HepG2 (cell line): Measurements from ENCODE around the gene LCN12. TPM values are rescaled to one million over a fixed set of nuclear protein-coding genes. Genes with fewer than 3 reads are reported as not detected.

Source experiments
- E2F1 ChIP-seq: sonication (generic); formaldehyde crosslinking; IDR thresholded peaks from 2 replicates; pipeline ENCODE4 v1.5.0; 2020; ENCODE audit warnings: missing genetic modification reagents
- FOXJ3 ChIP-seq: sonication (generic); formaldehyde crosslinking; IDR thresholded peaks from 2 replicates; pipeline ENCODE4 v1.4.0; 2020; ENCODE audit warnings: missing genetic modification reagents, mild to moderate bottlenecking, borderline replicate concordance
- GABPA ChIP-seq, 2 experiments: IDR thresholded peaks; 2 replicates each; pipeline ENCODE4 v1.6.1; 2011 to 2016; ENCODE audit warnings: low read depth in 2 of 2, low read length in 1 of 2, missing biosample characterization in 1 of 2, missing genetic modification characterization in 1 of 2
- KLF15 ChIP-seq: sonication (generic); formaldehyde crosslinking; IDR thresholded peaks from 2 replicates; pipeline ENCODE4 v1.8.1; 2023; ENCODE audit warnings: borderline replicate concordance, mild to moderate bottlenecking, inconsistent platforms, missing genetic modification reagents, mixed read lengths
- MED1 ChIP-seq: sonication (generic); formaldehyde crosslinking; IDR thresholded peaks from 2 replicates; pipeline ENCODE4 v1.4.0; 2020; ENCODE audit warnings: missing genetic modification reagents
- NCOA2 ChIP-seq: sonication (generic); formaldehyde crosslinking; IDR thresholded peaks from 2 replicates; pipeline ENCODE4 v1.8.0; 2022; ENCODE audit warnings: inconsistent platforms
- NFE2 ChIP-seq: sonication (generic); formaldehyde crosslinking; IDR thresholded peaks from 2 replicates; pipeline ENCODE4 v1.4.0; 2020; ENCODE audit warnings: missing genetic modification reagents
- PAX8 ChIP-seq: sonication (generic); formaldehyde crosslinking; IDR thresholded peaks from 2 replicates; pipeline ENCODE4 v1.8.0; 2022; ENCODE audit warnings: mild to moderate bottlenecking, missing genetic modification reagents, borderline replicate concordance
- POLR2G ChIP-seq: fragments of 200-400 bp; formaldehyde crosslinking; IDR thresholded peaks from 2 replicates; pipeline ENCODE4 v1.6.1; 2018; ENCODE audit warnings: mild to moderate bottlenecking, low read depth, low read length, moderate library complexity
- RARA ChIP-seq: IDR thresholded peaks from 2 replicates; pipeline ENCODE4 v1.6.1; 2016; ENCODE audit warnings: missing genetic modification reagents, missing compliant biosample characterization
- SALL1 ChIP-seq: sonication (generic); formaldehyde crosslinking; IDR thresholded peaks from 2 replicates; pipeline ENCODE4 v1.8.0; 2022; ENCODE audit warnings: mild to moderate bottlenecking, missing genetic modification reagents
- SRSF9 ChIP-seq: fragments of 200-400 bp; formaldehyde crosslinking; IDR thresholded peaks from 2 replicates; pipeline ENCODE4 v1.6.1; 2018; ENCODE audit warnings: borderline replicate concordance, mild to moderate bottlenecking, low read depth, low read length; ENCODE audit not compliant: insufficient read depth, poor library complexity, severe bottlenecking
- TFDP1 ChIP-seq: IDR thresholded peaks from 2 replicates; pipeline ENCODE4 v1.6.1; 2016; ENCODE audit warnings: missing compliant biosample characterization, missing genetic modification reagents, borderline replicate concordance
- THYN1 ChIP-seq: sonication (generic); formaldehyde crosslinking; IDR thresholded peaks from 2 replicates; pipeline ENCODE4 v1.8.1; 2023; ENCODE audit warnings: low read depth, mild to moderate bottlenecking, moderate library complexity, missing genetic modification reagents, borderline replicate concordance
- ZNF124 ChIP-seq: sonication (generic); formaldehyde crosslinking; IDR thresholded peaks from 2 replicates; pipeline ENCODE4 v1.4.0; 2020; ENCODE audit warnings: missing genetic modification reagents
- ZNF160 ChIP-seq: sonication (generic); formaldehyde crosslinking; IDR thresholded peaks from 2 replicates; pipeline ENCODE4 v1.8.0; 2022; ENCODE audit warnings: mild to moderate bottlenecking, inconsistent platforms, missing genetic modification reagents
- ZNF264 ChIP-seq: sonication (generic); formaldehyde crosslinking; IDR thresholded peaks from 2 replicates; pipeline ENCODE4 v1.4.0; 2020; ENCODE audit warnings: missing genetic modification reagents
- ZNF317 ChIP-seq: sonication (generic); formaldehyde crosslinking; IDR thresholded peaks from 2 replicates; pipeline ENCODE4 v1.5.0; 2020; ENCODE audit warnings: mild to moderate bottlenecking, missing genetic modification reagents
- ZNF350 ChIP-seq: sonication (generic); formaldehyde crosslinking; IDR thresholded peaks from 2 replicates; pipeline ENCODE4 v1.4.0; 2020; ENCODE audit warnings: mild to moderate bottlenecking, low read depth, missing genetic modification reagents, borderline replicate concordance
- ZNF781 ChIP-seq: sonication (generic); formaldehyde crosslinking; IDR thresholded peaks from 2 replicates; pipeline ENCODE4 v1.5.1; 2020; ENCODE audit warnings: borderline replicate concordance, mild to moderate bottlenecking, missing genetic modification reagents; ENCODE audit errors: not compliant biosample characterization
- polyA plus RNA-seq, 8 experiments: library from polyadenylated mRNA; depleted of rRNA in 3 of 8; stranded (reverse) in 7 of 8; unstranded in 1 of 8; fragments of >200 nt; fragmentation: Illumina TruSeq in 4 of 8; extraction: Trizol in 4 of 8; gene quantifications; 2 replicates each; pipeline versions ENCODE4 v1.2.1 to v1.2.3, GENCODE V29; 2011 to 2016; ENCODE audit warnings: low read depth in 4 of 8, missing spikeins in 1 of 8, mixed read lengths in 1 of 8; ENCODE audit not compliant: insufficient read depth in 1 of 8
- total RNA-seq, 5 experiments: library from RNA; depleted of rRNA; stranded (reverse); fragments of >200 nt; fragmentation: Illumina TruSeq; extraction: Trizol; gene quantifications; 2 replicates each; pipeline ENCODE4 v1.2.3, GENCODE V29; 2016; ENCODE audit warnings: low read depth in 1 of 5
- TF ChIP-seq, protein P1 (sequence below): sonication (generic); formaldehyde crosslinking; IDR thresholded peaks from 2 replicates; pipeline ENCODE4 v1.5.0; 2020; ENCODE audit warnings: missing genetic modification reagents
- TF ChIP-seq, protein P2 (sequence below): sonication (generic); formaldehyde crosslinking; IDR thresholded peaks from 2 replicates; pipeline ENCODE4 v1.9.0; 2022; ENCODE audit warnings: low read depth, missing genetic modification reagents

LCN12 gene
- total and polyA plus RNA-seq, 2 of the 13 experiments (the other 11 are each of a cell fraction or from before 2014, with no cell fraction given), result 3.4 to 6.9 TPM

- no peak for TF ChIP-seq NFE2 (CRISPR knock-in tag)
- 0 out of 2 replicates have a peak, but pooled peaks have one; percentile 16 for TF ChIP-seq TFDP1 (CRISPR knock-in tag)
- peak; percentile 85 for TF ChIP-seq POLR2G
- TF ChIP-seq FOXJ3, result no peak
- TF ChIP-seq, protein P1, sequence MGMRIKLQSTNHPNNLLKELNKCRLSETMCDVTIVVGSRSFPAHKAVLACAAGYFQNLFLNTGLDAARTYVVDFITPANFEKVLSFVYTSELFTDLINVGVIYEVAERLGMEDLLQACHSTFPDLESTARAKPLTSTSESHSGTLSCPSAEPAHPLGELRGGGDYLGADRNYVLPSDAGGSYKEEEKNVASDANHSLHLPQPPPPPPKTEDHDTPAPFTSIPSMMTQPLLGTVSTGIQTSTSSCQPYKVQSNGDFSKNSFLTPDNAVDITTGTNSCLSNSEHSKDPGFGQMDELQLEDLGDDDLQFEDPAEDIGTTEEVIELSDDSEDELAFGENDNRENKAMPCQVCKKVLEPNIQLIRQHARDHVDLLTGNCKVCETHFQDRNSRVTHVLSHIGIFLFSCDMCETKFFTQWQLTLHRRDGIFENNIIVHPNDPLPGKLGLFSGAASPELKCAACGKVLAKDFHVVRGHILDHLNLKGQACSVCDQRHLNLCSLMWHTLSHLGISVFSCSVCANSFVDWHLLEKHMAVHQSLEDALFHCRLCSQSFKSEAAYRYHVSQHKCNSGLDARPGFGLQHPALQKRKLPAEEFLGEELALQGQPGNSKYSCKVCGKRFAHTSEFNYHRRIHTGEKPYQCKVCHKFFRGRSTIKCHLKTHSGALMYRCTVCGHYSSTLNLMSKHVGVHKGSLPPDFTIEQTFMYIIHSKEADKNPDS (CRISPR knock-in tag), result 0 out of 2 replicates have a peak, but pooled peaks have one; percentile 19
- TF ChIP-seq ZNF317 (CRISPR knock-in tag), result no peak
- TF ChIP-seq ZNF350 (CRISPR knock-in tag), result peak; percentile 61; the same call in 1 of the 2 replicates
- TF ChIP-seq PAX8, result 0 out of 2 replicates have a peak, but pooled peaks have one; percentile 20
- peak; percentile 61 for TF ChIP-seq ZNF781 (CRISPR knock-in tag)
- peak; percentile 66 for TF ChIP-seq RARA
- no peak for TF ChIP-seq KLF15 (CRISPR knock-in tag)
- TF ChIP-seq ZNF264, result peak; percentile 46; the same call in 1 of the 2 replicates
- no peak for TF ChIP-seq ZNF124 (CRISPR knock-in tag)
- TF ChIP-seq NCOA2 (CRISPR knock-in tag), result peak; percentile 29; the same call in 1 of the 2 replicates
- no peak for TF ChIP-seq THYN1 (CRISPR knock-in tag)
- peak; percentile 47 for TF ChIP-seq MED1 (CRISPR knock-in tag)
- no peak for TF ChIP-seq GABPA (IDR thresholded peaks at IDR 0.05; ENCODE audit: low read depth, low read length)
- TF ChIP-seq GABPA (CRISPR knock-in tag; IDR thresholded peaks at IDR 0.05; ENCODE audit: low read depth), result no peak
- TF ChIP-seq E2F1, result no peak
- TF ChIP-seq ZNF160, result peak; percentile 47; the same call in 1 of the 2 replicates
- TF ChIP-seq SRSF9, result no peak
- TF ChIP-seq, protein P2, sequence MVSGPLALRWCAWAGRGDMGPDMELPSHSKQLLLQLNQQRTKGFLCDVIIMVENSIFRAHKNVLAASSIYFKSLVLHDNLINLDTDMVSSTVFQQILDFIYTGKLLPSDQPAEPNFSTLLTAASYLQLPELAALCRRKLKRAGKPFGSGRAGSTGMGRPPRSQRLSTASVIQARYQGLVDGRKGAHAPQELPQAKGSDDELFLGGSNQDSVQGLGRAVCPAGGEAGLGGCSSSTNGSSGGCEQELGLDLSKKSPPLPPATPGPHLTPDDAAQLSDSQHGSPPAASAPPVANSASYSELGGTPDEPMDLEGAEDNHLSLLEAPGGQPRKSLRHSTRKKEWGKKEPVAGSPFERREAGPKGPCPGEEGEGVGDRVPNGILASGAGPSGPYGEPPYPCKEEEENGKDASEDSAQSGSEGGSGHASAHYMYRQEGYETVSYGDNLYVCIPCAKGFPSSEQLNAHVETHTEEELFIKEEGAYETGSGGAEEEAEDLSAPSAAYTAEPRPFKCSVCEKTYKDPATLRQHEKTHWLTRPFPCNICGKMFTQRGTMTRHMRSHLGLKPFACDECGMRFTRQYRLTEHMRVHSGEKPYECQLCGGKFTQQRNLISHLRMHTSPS (CRISPR knock-in tag), result peak; percentile 66; the same call in 1 of the 2 replicates
- peak; percentile 51; the same call in 1 of the 2 replicates for TF ChIP-seq SALL1 (CRISPR knock-in tag)
Measured at GRCh38 chr9:136949817-136950655, 2.0 kb upstream of the LCN12 start (continued).
